HepG2 (cell line): ENCODE measurements around the gene PSMA7. TPM values are rescaled to one million over a fixed set of nuclear protein-coding genes. Genes with fewer than 3 reads are reported as not detected.

Experiments used
- ATAC-seq: fragments of 200-7000 bp; cut with Tn5 transposase; 3 replicates; pipeline ENCODE4 v1.9.1; 2020; ENCODE audit warnings: mild to moderate bottlenecking, moderate library complexity
- BruUV-seq: library from RNA; stranded (reverse); fragments of 400-500 nt; replicated peaks from 2 replicates; lab custom pipeline; 2021; lab: Mats Ljungman, UMichigan
- CTCF ChIA-PET: fragments of 300-600 bp; formaldehyde crosslinking; extraction: SDS; loops from one replicate; lab custom pipeline; 2021; ENCODE audit warnings: low total read pairs, inconsistent platforms, low intra/inter-chr PET ratio; lab: Yijun Ruan, JAX
- POLR2A ChIA-PET: fragments of 350-600 bp; sonication (Branson Sonifier 250); formaldehyde crosslinking; loops from one replicate; lab custom pipeline; 2020; ENCODE audit warnings: antibody characterized with exemption, inconsistent platforms; lab: Yijun Ruan, JAX
- DNase-seq: peaks from one replicate; pipeline ENCODE4 v3.0.0-alpha.2; 2015; ENCODE audit warnings: low spot score
- FAIRE-seq: peaks from 3 replicates; lab custom pipeline; 2011; peaks lifted over from hg19 to GRCh38; lab: Jason Lieb, UNC
- H2AFZ ChIP-seq: one replicate; pipeline ENCODE4 v1.6.1; 2011; ENCODE audit warnings: low read length, inconsistent platforms
- H3K27ac ChIP-seq: fragments of 300-600 bp; 3 replicates; pipeline ENCODE4 v1.8.0; 2011; ENCODE audit warnings: mixed run types, mild to moderate bottlenecking, mixed read lengths, low read length, inconsistent platforms; ENCODE audit not compliant: insufficient read depth; ENCODE audit errors: extremely low read length
- H3K27me3 ChIP-seq, 2 experiments: fragments of 200-600 bp in 1 of 2; 2 replicates in 1 of 2; 3 replicates in 1 of 2; pipeline versions ENCODE4 v1.6.0 to v1.8.0; 2011; ENCODE audit warnings: low read length in 2 of 2, mild to moderate bottlenecking in 2 of 2, moderate library complexity in 2 of 2, inconsistent platforms in 1 of 2; ENCODE audit not compliant: insufficient read depth in 2 of 2, control insufficient read depth in 1 of 2
- H3K36me3 ChIP-seq, 2 experiments: fragments of 200-600 bp in 1 of 2; replicated peaks in 1 of 2; 2 replicates in 1 of 2; 3 replicates in 1 of 2; pipeline versions ENCODE4 v1.5.1 to v1.8.0; 2011; ENCODE audit warnings: low read length in 2 of 2, inconsistent platforms in 1 of 2; ENCODE audit not compliant: insufficient read depth in 2 of 2, control insufficient read depth in 1 of 2
- H3K4me1 ChIP-seq: 2 replicates; pipeline ENCODE4 v1.5.1; 2012; ENCODE audit warnings: low read length, inconsistent platforms; ENCODE audit not compliant: insufficient read depth
- H3K4me2 ChIP-seq: 2 replicates; pipeline ENCODE4 v1.6.0; 2011; ENCODE audit warnings: low read depth, low read length, inconsistent platforms
- H3K4me3 ChIP-seq, 3 experiments: fragments of 200-600 bp in 1 of 3; sonication (generic), shearing (Covaris generic) in 1 of 3; replicated peaks in 1 of 3; 2 replicates each; pipeline ENCODE4 v1.5.1; 2011 to 2016; ENCODE audit warnings: low read length in 3 of 3, inconsistent platforms in 2 of 3, low read depth in 2 of 3, mild to moderate bottlenecking in 2 of 3, control low read depth in 1 of 3, mixed read lengths in 1 of 3; ENCODE audit not compliant: insufficient read depth in 1 of 3
- H3K79me2 ChIP-seq: one replicate; pipeline ENCODE4 v1.6.1; 2011; ENCODE audit warnings: low read length, inconsistent platforms; ENCODE audit not compliant: insufficient read depth
- H3K9ac ChIP-seq: 2 replicates; pipeline ENCODE4 v1.6.0; 2011; ENCODE audit warnings: mild to moderate bottlenecking, low read depth, low read length, inconsistent platforms; ENCODE audit not compliant: insufficient read depth
- H3K9me3 ChIP-seq: 2 replicates; pipeline ENCODE4 v1.5.1; 2012; ENCODE audit warnings: mild to moderate bottlenecking, low read length
- H4K20me1 ChIP-seq: 2 replicates; pipeline ENCODE4 v1.6.0; 2011; ENCODE audit warnings: inconsistent platforms, mild to moderate bottlenecking, low read length, moderate library complexity; ENCODE audit not compliant: insufficient read depth
- AGO1 ChIP-seq: fragments of 200-400 bp; formaldehyde crosslinking; IDR thresholded peaks from 2 replicates; pipeline ENCODE4 v1.6.1; 2017; ENCODE audit warnings: mild to moderate bottlenecking, low read depth, low read length, moderate library complexity; ENCODE audit not compliant: poor library complexity, severe bottlenecking
- SAP130 ChIP-seq: IDR thresholded peaks from 2 replicates; pipeline ENCODE4 v1.6.1; 2016; ENCODE audit warnings: low read depth
- SIN3A ChIP-seq: IDR thresholded peaks from 2 replicates; pipeline ENCODE4 v1.6.1; 2011; ENCODE audit warnings: low read depth, mild to moderate bottlenecking, control low read depth, low read length, borderline replicate concordance
- UBTF ChIP-seq: sonication (generic); formaldehyde crosslinking; IDR thresholded peaks from 2 replicates; pipeline ENCODE4 v1.4.0; 2020; ENCODE audit warnings: mild to moderate bottlenecking, missing genetic modification reagents
- ZNF672 ChIP-seq: sonication (generic); formaldehyde crosslinking; IDR thresholded peaks from 2 replicates; pipeline ENCODE4 v1.8.1; 2022; ENCODE audit warnings: missing genetic modification reagents
- ZNF770 ChIP-seq: sonication (generic); formaldehyde crosslinking; IDR thresholded peaks from 2 replicates; pipeline ENCODE4 v1.5.0; 2020; ENCODE audit warnings: mild to moderate bottlenecking, missing genetic modification reagents
- WGBS: methylation state at CpG from one replicate; pipeline ENCODE4 v1.1.6; 2017; ENCODE audit warnings: low lambda C conversion rate; 5-methylcytosine and 5-hydroxymethylcytosine counted together
- in situ Hi-C: cut with HindIII; loops from 2 replicates; pipeline ENCODE4 v1.10.0; 2017; ENCODE audit warnings: low pct_unique_long_range_greater_than_20kb; ENCODE audit not compliant: extremely low pct_ligation_motif_present
- intact Hi-C: fragments of 100-400 bp; cut with micrococcal nuclease; formaldehyde crosslinking; loops from one replicate; pipeline ENCODE4 v1.10.0; 2022; ENCODE audit not compliant: unreplicated experiment
- polyA plus RNA-seq, 8 experiments: library from polyadenylated mRNA; depleted of rRNA in 3 of 8; stranded (reverse) in 7 of 8; unstranded in 1 of 8; fragments of >200 nt; fragmentation: Illumina TruSeq in 4 of 8; extraction: Trizol in 4 of 8; gene quantifications; 2 replicates each; pipeline versions ENCODE4 v1.2.1 to v1.2.3, GENCODE V29; 2011 to 2016; ENCODE audit warnings: low read depth in 4 of 8, missing spikeins in 1 of 8, mixed read lengths in 1 of 8; ENCODE audit not compliant: insufficient read depth in 1 of 8
- total RNA-seq, 5 experiments: library from RNA; depleted of rRNA; stranded (reverse); fragments of >200 nt; fragmentation: Illumina TruSeq; extraction: Trizol; gene quantifications; 2 replicates each; pipeline ENCODE4 v1.2.3, GENCODE V29; 2016; ENCODE audit warnings: low read depth in 1 of 5
- TF ChIP-seq, protein P1 (sequence below): sonication (generic); formaldehyde crosslinking; IDR thresholded peaks from 2 replicates; pipeline ENCODE4 v1.8.0; 2022; ENCODE audit warnings: missing genetic modification reagents, low read depth, mild to moderate bottlenecking, borderline replicate concordance
- TF ChIP-seq, protein P2 (sequence below): sonication (generic); formaldehyde crosslinking; IDR thresholded peaks from 2 replicates; pipeline ENCODE4 v1.5.0; 2020; ENCODE audit warnings: missing genetic modification reagents, mild to moderate bottlenecking, borderline replicate concordance
- TF ChIP-seq, protein P3 (sequence below): sonication (generic); IDR thresholded peaks from 2 replicates; pipeline ENCODE4 v1.6.1; 2016; ENCODE audit warnings: low read depth, borderline replicate concordance
- TF ChIP-seq, protein P4 (sequence below): sonication (generic); formaldehyde crosslinking; IDR thresholded peaks from 2 replicates; pipeline ENCODE4 v1.5.0; 2020; ENCODE audit warnings: mild to moderate bottlenecking, missing genetic modification reagents, borderline replicate concordance

Gene PSMA7
- total and polyA plus RNA-seq, 2 of the 13 experiments (the other 11 are each of a cell fraction or from before 2014, with no cell fraction given): 531 to 631 TPM

DNA sequence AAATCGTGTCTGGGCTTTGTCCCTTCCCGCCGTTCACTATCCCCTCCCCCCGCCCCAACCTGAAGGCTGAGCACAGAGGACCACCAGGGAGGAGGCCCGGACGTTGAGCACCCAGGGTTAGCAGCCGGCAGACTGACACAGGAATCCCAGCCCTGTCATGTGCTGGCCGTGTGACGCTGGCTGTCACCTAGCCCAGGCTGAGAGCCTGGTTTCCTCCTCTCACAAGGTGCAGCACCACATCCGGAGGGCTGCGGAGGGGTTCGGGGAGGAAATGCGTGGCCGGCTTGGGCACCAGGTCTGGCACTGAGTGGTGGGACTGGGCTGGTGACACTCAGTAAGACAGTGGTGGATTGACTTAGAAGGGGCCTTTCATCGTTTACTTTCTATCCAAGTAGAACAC, 25.5 kb downstream of the PSMA7 start:
- Histone ChIP-seq H4K20me1 (no peaks in the 10 kb centered on the region), H3K9me3 (no peaks in the 10 kb centered on the region), H3K9ac (no peak overlapping the region), H3K79me2 (no peaks in the 10 kb centered on the region), H3K4me3 (peak overlapping the region in 1 of 3 experiments; percentile 8; a peak in 1 of 6 replicates), H3K36me3 (no peaks in the 10 kb centered on the region), H3K27me3 (peaks cover 8 to 42% of the 10 kb centered on the region in 2 experiments), H3K4me1 (peaks cover 57% of the 10 kb centered on the region), H3K4me2 (peak overlapping the region; percentile 70), H3K27ac (no peak overlapping the region), H2AFZ (no peak overlapping the region)
- ChIA-PET CTCF (no interaction called here), POLR2A (interaction anchor here (1.3 to 10.4 kb wide), 3 partner anchors 18 to 50 kb away, joined by 5 to 260 read pairs (median 86); partner anchors contain the start of gene TAF4)
- 14% methylated on average over 12 of the region's 15 CpGs for WGBS
- FAIRE-seq (no peak), DNase-seq (no peak), ATAC-seq (no peak)
- intact Hi-C loops (no loop called here), in situ Hi-C loops (no loop called here)
- BruUV-seq: no TSS peak
- TF ChIP-seq, protein P1, sequence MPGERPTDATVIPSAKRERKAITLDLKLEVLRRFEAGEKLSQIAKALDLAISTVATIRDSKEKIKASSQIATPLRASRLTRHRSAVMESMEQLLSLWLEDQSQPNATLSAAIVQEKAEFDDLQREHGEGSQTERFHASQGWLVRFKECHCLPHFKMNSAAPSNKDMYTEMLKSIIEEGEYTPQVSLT (CRISPR knock-in tag): no peak
- TF ChIP-seq ZNF672 (CRISPR knock-in tag) (0 out of 2 replicates have a peak, but pooled peaks have one; percentile 15), SAP130 (CRISPR knock-in tag) (peak; percentile 57; the same call in 1 of the 2 replicates), ZNF770 (CRISPR knock-in tag) (0 out of 2 replicates have a peak, but pooled peaks have one; percentile 9), AGO1 (peak; percentile 67), SIN3A (peak; percentile 25; the same call in 1 of the 2 replicates), UBTF (CRISPR knock-in tag) (peak; percentile 33; the same call in 1 of the 2 replicates)
- TF ChIP-seq, protein P2, sequence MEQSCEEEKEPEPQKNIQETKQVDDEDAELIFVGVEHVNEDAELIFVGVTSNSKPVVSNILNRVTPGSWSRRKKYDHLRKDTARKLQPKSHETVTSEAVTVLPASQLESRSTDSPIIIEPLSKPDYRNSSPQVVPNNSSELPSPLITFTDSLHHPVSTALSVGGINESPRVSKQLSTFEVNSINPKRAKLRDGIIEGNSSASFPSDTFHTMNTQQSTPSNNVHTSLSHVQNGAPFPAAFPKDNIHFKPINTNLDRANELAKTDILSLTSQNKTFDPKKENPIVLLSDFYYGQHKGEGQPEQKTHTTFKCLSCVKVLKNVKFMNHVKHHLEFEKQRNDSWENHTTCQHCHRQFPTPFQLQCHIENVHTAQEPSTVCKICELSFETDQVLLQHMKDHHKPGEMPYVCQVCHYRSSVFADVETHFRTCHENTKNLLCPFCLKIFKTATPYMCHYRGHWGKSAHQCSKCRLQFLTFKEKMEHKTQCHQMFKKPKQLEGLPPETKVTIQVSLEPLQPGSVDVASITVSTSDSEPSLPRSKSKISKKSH (CRISPR knock-in tag): 0 out of 2 replicates have a peak, but pooled peaks have one; percentile 3
- TF ChIP-seq, protein P3, sequence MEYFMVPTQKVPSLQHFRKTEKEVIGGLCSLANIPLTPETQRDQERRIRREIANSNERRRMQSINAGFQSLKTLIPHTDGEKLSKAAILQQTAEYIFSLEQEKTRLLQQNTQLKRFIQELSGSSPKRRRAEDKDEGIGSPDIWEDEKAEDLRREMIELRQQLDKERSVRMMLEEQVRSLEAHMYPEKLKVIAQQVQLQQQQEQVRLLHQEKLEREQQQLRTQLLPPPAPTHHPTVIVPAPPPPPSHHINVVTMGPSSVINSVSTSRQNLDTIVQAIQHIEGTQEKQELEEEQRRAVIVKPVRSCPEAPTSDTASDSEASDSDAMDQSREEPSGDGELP: peak; percentile 34; the same call in 1 of the 2 replicates
- TF ChIP-seq, protein P4, sequence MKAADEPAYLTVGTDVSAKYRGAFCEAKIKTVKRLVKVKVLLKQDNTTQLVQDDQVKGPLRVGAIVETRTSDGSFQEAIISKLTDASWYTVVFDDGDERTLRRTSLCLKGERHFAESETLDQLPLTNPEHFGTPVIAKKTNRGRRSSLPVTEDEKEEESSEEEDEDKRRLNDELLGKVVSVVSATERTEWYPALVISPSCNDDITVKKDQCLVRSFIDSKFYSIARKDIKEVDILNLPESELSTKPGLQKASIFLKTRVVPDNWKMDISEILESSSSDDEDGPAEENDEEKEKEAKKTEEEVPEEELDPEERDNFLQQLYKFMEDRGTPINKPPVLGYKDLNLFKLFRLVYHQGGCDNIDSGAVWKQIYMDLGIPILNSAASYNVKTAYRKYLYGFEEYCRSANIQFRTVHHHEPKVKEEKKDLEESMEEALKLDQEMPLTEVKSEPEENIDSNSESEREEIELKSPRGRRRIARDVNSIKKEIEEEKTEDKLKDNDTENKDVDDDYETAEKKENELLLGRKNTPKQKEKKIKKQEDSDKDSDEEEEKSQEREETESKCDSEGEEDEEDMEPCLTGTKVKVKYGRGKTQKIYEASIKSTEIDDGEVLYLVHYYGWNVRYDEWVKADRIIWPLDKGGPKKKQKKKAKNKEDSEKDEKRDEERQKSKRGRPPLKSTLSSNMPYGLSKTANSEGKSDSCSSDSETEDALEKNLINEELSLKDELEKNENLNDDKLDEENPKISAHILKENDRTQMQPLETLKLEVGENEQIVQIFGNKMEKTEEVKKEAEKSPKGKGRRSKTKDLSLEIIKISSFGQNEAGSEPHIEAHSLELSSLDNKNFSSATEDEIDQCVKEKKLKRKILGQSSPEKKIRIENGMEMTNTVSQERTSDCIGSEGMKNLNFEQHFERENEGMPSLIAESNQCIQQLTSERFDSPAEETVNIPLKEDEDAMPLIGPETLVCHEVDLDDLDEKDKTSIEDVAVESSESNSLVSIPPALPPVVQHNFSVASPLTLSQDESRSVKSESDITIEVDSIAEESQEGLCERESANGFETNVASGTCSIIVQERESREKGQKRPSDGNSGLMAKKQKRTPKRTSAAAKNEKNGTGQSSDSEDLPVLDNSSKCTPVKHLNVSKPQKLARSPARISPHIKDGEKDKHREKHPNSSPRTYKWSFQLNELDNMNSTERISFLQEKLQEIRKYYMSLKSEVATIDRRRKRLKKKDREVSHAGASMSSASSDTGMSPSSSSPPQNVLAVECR (CRISPR knock-in tag): peak; percentile 38; the same call in 1 of the 2 replicates
